ENCODE data around the gene ADA. TPM values are rescaled to one million over a fixed set of nuclear protein-coding genes. Genes with fewer than 3 reads are reported as not detected.

The ADA gene
- total and polyA plus RNA-seq, 2 of the 13 experiments (the other 11 are each of a cell fraction or from before 2014, with no cell fraction given) = 2.5 to 11.3 TPM

DNA sequence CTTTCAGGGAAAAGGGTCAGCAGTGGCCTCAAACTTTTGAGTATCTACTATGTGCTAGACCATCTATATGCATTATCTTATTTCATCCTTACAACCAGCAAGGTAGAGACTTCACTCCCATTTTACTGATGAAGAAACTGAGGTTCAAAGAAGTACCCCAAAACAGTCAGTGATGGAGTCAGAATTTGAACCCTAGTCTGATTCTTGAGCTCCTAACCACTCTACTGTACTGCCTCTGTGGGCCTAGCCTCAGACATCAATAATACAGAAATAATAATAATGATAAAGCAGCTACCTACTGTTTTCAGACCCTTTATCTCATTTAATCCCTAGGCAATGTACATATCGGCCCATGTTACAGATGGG, 8.4 kb downstream of the ADA start:
- 0 out of 2 replicates have a peak, but pooled peaks have one; percentile 15 for TF ChIP-seq ADNP (CRISPR knock-in tag; IDR thresholded peaks at IDR 0.05)
- TF ChIP-seq MAFG (CRISPR knock-in tag; IDR thresholded peaks at IDR 0.05) = 0 out of 2 replicates have a peak, but pooled peaks have one; percentile 4
- no peak for TF ChIP-seq LRRFIP1 (CRISPR knock-in tag; conservative IDR thresholded peaks at IDR 0.05)
- peak; percentile 95 for TF ChIP-seq ZNF629 (CRISPR knock-in tag; conservative IDR thresholded peaks at IDR 0.05)
- TF ChIP-seq ZBTB42 (CRISPR knock-in tag; IDR thresholded peaks at IDR 0.05) = 0 out of 2 replicates have a peak, but pooled peaks have one; percentile 5
- TF ChIP-seq, protein P1, sequence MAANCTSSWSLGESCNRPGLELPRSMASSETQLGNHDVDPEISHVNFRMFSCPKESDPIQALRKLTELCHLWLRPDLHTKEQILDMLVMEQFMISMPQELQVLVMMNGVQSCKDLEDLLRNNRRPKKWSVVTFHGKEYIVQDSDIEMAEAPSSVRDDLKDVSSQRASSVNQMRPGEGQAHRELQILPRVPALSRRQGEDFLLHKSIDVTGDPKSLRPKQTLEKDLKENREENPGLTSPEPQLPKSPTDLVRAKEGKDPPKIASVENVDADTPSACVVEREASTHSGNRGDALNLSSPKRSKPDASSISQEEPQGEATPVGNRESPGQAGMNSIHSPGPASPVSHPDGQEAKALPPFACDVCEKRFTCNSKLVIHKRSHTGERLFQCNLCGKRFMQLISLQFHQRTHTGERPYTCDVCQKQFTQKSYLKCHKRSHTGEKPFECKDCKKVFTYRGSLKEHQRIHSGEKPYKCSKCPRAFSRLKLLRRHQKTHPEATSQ (CRISPR knock-in tag; IDR thresholded peaks at IDR 0.05; ENCODE audit: borderline replicate concordance) = no peak
- peak; percentile 79; the same call in 1 of the 2 replicates for TF ChIP-seq KDM1A (CRISPR knock-in tag; IDR thresholded peaks at IDR 0.05)
- TF ChIP-seq, protein P2, sequence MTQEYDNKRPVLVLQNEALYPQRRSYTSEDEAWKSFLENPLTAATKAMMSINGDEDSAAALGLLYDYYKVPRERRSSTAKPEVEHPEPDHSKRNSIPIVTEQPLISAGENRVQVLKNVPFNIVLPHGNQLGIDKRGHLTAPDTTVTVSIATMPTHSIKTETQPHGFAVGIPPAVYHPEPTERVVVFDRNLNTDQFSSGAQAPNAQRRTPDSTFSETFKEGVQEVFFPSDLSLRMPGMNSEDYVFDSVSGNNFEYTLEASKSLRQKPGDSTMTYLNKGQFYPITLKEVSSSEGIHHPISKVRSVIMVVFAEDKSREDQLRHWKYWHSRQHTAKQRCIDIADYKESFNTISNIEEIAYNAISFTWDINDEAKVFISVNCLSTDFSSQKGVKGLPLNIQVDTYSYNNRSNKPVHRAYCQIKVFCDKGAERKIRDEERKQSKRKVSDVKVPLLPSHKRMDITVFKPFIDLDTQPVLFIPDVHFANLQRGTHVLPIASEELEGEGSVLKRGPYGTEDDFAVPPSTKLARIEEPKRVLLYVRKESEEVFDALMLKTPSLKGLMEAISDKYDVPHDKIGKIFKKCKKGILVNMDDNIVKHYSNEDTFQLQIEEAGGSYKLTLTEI (CRISPR knock-in tag; conservative IDR thresholded peaks at IDR 0.05) = no peak
- no peak for TF ChIP-seq PAWR (CRISPR knock-in tag; IDR thresholded peaks at IDR 0.05; ENCODE audit: borderline replicate concordance)
- TF ChIP-seq HIVEP1 (CRISPR knock-in tag; IDR thresholded peaks at IDR 0.05) = no peak
- TF ChIP-seq ZNF230 (CRISPR knock-in tag; IDR thresholded peaks at IDR 0.05) = no peak
- 0 out of 2 replicates have a peak, but pooled peaks have one; percentile 5 for TF ChIP-seq ZNF431 (CRISPR knock-in tag; IDR thresholded peaks at IDR 0.05; ENCODE audit: borderline replicate concordance, low read depth)
- 0 out of 2 replicates have a peak, but pooled peaks have one; percentile 20 for TF ChIP-seq ZNF607 (CRISPR knock-in tag; IDR thresholded peaks at IDR 0.05; ENCODE audit: borderline replicate concordance)
- intact Hi-C loops (cut with micrococcal nuclease; ENCODE audit: unreplicated experiment) (no loop called here), in situ Hi-C loops (cut with HindIII; ENCODE audit: extremely low pct_ligation_motif_present, low pct_unique_long_range_greater_than_20kb) (no loop called here)
- Histone ChIP-seq H4K20me1 (ENCODE audit: insufficient read depth, low read length) (no peaks in the 10 kb centered on the region), H2AFZ (ENCODE audit: low read length) (no peak overlapping the region), H3K4me3 (replicated peaks in 1 of 3; ENCODE audit: insufficient read depth in 1 of 3, low read depth in 2 of 3, low read length in 3 of 3) (peak overlapping the region in 2 of 3 experiments; percentile 63 to 76; a peak in 3 of 6 replicates), H3K27me3 (ENCODE audit: control insufficient read depth in 1 of 2, insufficient read depth in 2 of 2, low read length in 2 of 2) (no peaks in the 10 kb centered on the region), H3K4me1 (ENCODE audit: insufficient read depth, low read length) (peaks cover 28% of the 10 kb centered on the region), H3K9ac (ENCODE audit: insufficient read depth, low read depth, low read length) (peak overlapping the region; percentile 69), H3K36me3 (replicated peaks in 1 of 2; ENCODE audit: control insufficient read depth in 1 of 2, insufficient read depth in 2 of 2, low read length in 2 of 2) (no peaks in the 10 kb centered on the region), H3K4me2 (ENCODE audit: low read depth, low read length) (peak overlapping the region; percentile 95), H3K27ac (ENCODE audit: extremely low read length, insufficient read depth, low read length) (no peak overlapping the region), H3K79me2 (ENCODE audit: insufficient read depth, low read length) (no peaks in the 10 kb centered on the region), H3K9me3 (ENCODE audit: low read length) (no peaks in the 10 kb centered on the region)
- ATAC-seq (no peak), DNase-seq (ENCODE audit: low spot score) (no peak), FAIRE-seq (no peak)
- POLR2A ChIA-PET = interaction anchor here (1.0 to 1.4 kb wide), 3 partner anchors 7 to 242 kb away, joined by 3 to 8 read pairs (median 5); partner anchors contain the start of genes ADA and YWHAB
- BruUV-seq (replicated peaks) = no TSS peak
- CTCF ChIA-PET (ENCODE audit: low intra/inter-chr PET ratio, low total read pairs) = no interaction called here
- WGBS (ENCODE audit: low lambda C conversion rate) = 61% methylated on average over 1 of the region's 1 CpG

Measured in HepG2 (cell line).